Stimulated activated CD8-positive, alpha-beta memory T cell treated with anti-CD3 and anti-CD28 coated beads, Interleukin-7, amount 100 ng/mL, for 1 hour (primary cell): Measurements from ENCODE around the gene TLK2.
"Not testable (repeated sequence)": the region's sequence is repeated elsewhere in the genome, so short reads cannot be mapped to it uniquely, and the experiment has no call there.

Source experiments
- DNase-seq, 2 donors: peaks; one replicate each; pipeline ENCODE4 v3.0.0-alpha.2; 2020; ENCODE audit warnings: low read depth in 2 of 2

The TLK2 gene

DNA sequence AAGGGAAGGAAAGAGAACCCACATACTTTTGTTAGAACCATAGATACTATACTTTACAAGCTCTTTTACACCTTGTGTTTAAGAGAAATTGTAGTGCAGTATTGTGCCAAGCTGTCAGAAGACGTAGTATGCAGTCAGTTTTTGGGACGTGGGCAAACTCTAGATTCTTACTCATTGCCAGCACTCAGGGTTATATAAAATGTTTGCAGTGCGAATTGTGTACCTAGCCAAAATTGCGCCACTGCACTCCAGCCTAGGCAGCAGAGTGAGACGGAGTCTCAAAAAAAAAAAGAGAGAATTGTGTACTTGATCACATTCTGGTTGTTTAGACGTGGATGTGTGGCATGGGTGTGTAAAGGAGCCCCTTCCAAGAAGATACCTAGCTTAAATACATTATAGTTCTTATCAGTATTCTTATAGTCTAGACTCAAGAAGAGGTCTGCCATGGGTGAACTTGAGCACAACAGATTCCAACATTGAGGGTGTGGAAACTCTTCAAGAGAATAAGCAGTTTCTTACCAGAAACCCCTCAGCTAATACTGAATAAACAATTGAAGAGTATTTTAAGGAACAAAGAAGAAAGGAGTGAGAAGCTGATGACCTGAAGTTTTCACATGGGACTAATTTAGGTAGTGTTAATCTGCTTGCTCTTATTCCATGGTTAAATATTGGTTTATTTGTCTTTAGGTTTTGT lies 121.5 kb downstream of the TLK2 start:
- no peak for DNase-seq

- DNase-seq, result no peak
Observed at GRCh38 chr17:62600805-62601204, 122.2 kb downstream of the TLK2 start.

DNA sequence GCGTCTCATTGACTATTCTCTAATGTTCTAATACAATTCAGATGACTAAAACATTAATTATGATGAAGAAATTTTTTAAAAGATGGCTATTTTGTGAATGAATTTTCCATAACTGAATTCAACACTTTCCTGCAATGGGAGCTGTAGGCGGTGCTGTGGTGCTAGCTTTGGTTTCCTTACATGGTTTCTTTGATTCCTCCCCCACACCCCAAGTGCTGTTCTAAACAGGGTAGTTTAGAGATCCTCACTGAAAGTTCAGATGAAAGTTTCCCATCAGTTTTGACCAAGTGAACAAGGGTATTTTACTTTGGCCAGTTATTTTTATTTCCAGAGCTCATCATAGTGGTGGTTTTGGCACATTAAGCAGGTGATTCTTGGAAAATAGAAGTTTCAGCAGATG lies 122.8 kb downstream of the TLK2 start:
- DNase-seq, result no peak

- not testable (repeated sequence) for DNase-seq
Observed at GRCh38 chr17:62603783-62604182, 125.2 kb downstream of the TLK2 start.

- DNase-seq, result no peak
Observed at GRCh38 chr17:62605588-62605987, 127.0 kb downstream of the TLK2 start.

- no peak for DNase-seq
Observed at GRCh38 chr17:62611292-62611691, 132.7 kb downstream of the TLK2 start.

GRCh38 chr17:62611728-62612127 lies 133.1 kb downstream of the TLK2 start:
- no peak for DNase-seq

DNA sequence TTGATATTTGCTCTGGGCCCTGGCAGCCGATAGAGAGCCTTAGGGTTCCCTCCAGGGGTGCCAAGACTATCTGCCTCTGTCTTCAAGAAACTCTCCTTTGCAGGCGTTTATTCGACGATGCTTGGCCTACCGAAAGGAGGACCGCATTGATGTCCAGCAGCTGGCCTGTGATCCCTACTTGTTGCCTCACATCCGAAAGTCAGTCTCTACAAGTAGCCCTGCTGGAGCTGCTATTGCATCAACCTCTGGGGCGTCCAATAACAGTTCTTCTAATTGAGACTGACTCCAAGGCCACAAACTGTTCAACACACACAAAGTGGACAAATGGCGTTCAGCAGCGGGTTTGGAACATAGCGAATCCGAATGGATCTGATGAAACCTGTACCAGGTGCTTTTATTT lies 133.7 kb downstream of the TLK2 start:
- not testable (repeated sequence) for DNase-seq

GRCh38 chr17:62613095-62613494 lies 134.5 kb downstream of the TLK2 start:
- DNase-seq, result not testable (repeated sequence)

- no peak for DNase-seq
Observed at GRCh38 chr17:62614142-62614541, 135.5 kb downstream of the TLK2 start.

GRCh38 chr17:62615503-62615902 lies 136.9 kb downstream of the TLK2 start:
- DNase-seq, result no peak

- DNase-seq, result no peak
Observed at GRCh38 chr17:62616993-62617893, 138.6 kb downstream of the TLK2 start.

DNA sequence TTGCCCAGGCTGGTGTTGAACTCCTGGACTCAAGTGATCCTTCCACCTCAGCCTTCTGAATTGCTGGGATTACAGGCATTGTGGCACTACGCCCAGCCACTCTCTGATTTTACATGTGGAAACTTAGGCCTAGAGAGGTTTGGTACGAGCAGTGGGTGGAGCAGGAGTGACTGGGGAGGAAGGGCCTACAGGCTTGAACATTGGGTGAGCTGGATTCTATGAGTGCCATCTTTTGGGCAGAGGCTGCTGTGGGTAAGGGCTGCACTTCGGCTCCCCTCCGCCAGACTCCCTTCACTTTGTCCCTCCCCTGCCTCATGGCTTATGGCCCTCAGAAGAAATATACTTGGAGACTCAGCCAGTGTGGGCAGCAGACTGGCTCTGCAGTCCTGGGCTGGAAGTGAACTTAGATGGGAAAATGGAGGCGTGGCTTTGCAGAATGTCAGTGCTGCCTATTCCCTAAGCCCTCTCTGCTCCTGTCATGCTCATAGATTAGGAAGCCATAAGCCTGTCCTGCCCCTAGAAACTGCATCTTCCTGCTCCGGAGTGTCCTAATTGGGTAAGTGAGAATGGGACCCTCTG lies 139.4 kb downstream of the TLK2 start:
- no peak for DNase-seq

DNA sequence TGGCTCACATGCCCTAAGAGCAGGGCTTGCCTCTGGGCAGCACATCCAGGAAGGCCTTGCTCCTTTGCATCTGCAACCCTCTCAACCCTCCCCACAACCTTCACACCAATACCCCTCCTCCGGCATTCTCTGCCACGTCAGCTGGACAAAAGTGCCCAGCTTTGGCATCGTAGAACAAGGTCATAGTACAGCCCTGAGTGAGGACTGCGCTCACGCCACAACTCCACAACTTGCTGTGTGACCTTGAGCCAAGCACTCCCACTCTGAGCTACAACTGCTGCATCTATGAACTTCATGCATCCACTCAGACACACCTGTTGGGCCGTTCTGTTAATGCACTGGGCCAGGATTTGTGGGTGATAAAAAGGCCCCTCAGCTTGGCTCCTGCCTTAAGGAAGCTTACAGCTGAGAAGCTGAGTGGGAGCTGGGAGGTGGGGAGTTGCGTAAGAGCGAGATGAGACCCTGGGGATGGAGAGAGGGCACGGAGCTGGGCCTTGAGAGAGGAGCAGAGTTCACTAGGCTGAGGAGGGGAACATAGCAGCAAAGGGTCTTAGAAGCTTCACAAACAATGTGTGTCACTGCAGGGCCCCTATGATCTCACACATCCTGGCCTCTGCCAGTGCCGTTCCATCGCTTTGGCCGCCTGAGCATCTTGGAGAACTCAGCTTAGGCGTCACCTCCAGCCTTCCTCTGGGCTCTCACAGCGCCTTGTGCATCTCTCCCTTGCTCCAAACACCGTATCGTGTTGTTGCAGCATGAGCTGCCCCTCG lies 140.2 kb downstream of the TLK2 start:
- DNase-seq, result no peak

GRCh38 chr17:62619417-62620155 lies 141.0 kb downstream of the TLK2 start:
- DNase-seq, result no peak

DNA sequence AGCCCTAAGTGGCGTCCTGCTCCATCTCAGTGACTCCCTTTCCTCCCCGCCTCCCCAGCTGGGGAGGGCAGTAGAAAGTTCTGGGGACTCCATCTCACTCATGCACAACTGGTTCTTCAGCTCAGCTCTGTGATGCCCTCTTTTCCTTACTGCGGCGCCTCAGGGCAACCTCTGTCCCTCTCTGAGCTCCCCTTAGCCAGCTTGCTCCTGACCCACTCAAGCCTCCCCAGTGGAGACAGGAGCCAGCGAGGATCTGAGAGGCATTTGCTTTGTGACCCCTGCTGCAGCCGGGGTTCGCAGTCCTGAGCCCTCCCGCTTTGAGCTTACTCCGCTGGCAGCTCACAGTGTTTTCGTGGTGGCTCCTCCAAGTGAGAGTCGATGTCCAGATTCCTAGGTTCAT lies 142.6 kb downstream of the TLK2 start:
- no peak for DNase-seq

GRCh38 chr17:62625184-62625869 lies 146.7 kb downstream of the TLK2 start:
- no peak for DNase-seq

DNA sequence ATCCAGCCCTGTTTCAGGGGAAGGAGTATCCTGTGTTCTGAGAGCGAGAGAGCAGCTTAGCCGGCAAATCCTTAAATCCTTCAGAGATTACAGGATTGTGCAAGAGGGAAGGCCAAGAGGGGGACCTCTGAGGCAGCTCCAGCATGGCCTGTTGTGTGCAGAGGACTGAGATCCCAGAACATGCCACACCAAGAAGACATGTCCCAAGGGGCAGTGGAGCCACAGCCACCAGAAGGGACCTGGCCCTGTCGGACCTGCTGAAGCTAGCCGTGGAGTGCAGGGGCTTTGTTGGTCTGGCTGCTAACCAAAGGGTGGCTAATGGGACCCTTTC lies 147.2 kb downstream of the TLK2 start:
- DNase-seq, result no peak

DNA sequence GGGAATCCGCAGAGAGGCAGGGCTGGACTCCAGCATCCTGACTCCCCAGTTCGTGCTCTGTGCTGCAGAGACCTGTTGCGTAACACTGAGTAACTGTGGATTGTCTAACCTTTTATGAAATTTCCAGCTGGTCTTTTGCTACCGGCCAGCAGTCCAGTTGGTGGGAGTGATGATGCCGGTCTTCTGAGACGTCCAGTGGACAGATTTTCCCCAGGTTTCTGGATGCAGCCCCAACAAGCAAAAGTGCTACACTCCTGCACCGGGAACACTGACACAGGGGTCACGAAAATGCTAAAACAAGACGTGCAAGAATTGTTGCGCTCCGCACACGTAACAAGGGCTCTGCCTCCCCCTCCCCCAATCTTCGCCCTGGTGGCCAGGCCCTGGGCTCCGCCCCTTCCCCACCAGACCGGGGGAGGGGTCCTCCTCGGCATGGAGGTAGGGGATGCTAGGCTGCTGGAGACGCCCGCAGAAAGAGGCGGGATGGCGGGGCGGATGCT lies 148.1 kb downstream of the TLK2 start:
- DNase-seq, result no peak

GRCh38 chr17:62627219-62627903 lies 148.7 kb downstream of the TLK2 start, which contains the start of gene MRC2:
MRC2 (plus strand) TSS chr17:62627670; CDS start chr17:62627803, 133 bp downstream.
- DNase-seq, result no peak
